ENCODE results near the gene UBA1. TPM values are rescaled to one million over a fixed set of nuclear protein-coding genes. Genes with fewer than 3 reads are reported as not detected.
A peak's percentile ranks its signal among the peaks of the same experiment; 100 is the strongest.

UBA1 gene
- total RNA-seq, 1 donor = 214 TPM

- DNase-seq (ENCODE audit: low read depth) = no peak
- no peak overlapping the region for H3K4me3 ChIP-seq (ENCODE audit: low read depth, low read length)
- TF ChIP-seq, protein P1, sequence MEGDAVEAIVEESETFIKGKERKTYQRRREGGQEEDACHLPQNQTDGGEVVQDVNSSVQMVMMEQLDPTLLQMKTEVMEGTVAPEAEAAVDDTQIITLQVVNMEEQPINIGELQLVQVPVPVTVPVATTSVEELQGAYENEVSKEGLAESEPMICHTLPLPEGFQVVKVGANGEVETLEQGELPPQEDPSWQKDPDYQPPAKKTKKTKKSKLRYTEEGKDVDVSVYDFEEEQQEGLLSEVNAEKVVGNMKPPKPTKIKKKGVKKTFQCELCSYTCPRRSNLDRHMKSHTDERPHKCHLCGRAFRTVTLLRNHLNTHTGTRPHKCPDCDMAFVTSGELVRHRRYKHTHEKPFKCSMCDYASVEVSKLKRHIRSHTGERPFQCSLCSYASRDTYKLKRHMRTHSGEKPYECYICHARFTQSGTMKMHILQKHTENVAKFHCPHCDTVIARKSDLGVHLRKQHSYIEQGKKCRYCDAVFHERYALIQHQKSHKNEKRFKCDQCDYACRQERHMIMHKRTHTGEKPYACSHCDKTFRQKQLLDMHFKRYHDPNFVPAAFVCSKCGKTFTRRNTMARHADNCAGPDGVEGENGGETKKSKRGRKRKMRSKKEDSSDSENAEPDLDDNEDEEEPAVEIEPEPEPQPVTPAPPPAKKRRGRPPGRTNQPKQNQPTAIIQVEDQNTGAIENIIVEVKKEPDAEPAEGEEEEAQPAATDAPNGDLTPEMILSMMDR (IDR thresholded peaks at IDR 0.05; ENCODE audit: insufficient read depth, low read length) = no peak
Observed at GRCh38 chrX:47160781-47161180, 32.8 kb upstream of the UBA1 start.

- DNase-seq (ENCODE audit: low read depth) = no peak
- TF ChIP-seq, protein P1 (IDR thresholded peaks at IDR 0.05; ENCODE audit: insufficient read depth, low read length) = no peak
- H3K4me3 ChIP-seq (ENCODE audit: low read depth, low read length) = no peak overlapping the region
Observed at GRCh38 chrX:47162927-47163583, 30.6 kb upstream of the UBA1 start.

DNA sequence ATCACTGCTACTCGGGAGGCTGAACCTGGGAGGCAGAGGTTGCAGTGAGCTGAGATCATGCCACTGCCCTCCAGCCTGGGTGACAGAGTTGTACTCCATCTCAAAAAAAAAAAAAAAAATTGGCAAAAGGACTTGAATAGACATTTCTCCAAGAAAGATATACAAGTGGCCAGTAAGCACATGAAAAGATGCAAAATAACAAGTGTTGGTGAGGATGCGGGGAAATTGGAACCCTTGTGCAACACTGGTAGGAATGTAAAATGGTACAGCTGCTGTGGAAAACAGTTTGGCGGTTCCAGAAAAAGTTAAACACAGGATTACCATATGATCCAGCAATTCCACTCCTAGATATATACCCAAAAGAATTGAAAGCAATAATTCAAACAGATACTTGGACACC lies 29.2 kb upstream of the UBA1 start:
- TF ChIP-seq, protein P1 (IDR thresholded peaks at IDR 0.05; ENCODE audit: insufficient read depth, low read length) = no peak
- no peak for DNase-seq (ENCODE audit: low read depth)
- H3K4me3 ChIP-seq (ENCODE audit: low read depth, low read length) = no peak overlapping the region

DNA sequence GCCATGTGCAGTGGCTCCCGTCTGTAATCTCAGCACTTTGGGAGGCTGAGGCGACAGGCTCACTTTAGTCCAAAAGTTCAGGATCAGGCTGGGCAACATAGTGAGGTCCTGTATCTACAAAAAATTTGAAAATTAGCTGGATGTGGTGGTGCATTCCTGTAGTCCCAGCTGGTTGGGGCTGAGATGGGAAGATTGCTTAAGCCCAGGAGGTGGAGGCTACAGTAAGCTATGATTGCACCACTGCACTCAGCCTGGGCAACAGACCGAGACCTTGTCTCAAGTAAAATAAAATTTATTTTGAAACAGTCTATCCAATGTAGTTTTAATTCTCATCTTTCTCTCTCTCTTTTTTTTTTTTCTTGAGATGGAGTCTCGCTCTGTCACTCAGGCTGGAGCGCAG lies 27.5 kb upstream of the UBA1 start:
- DNase-seq (ENCODE audit: low read depth) = peak; percentile 49
- no peak overlapping the region for H3K4me3 ChIP-seq (ENCODE audit: low read depth, low read length)
- TF ChIP-seq, protein P1 (IDR thresholded peaks at IDR 0.05; ENCODE audit: insufficient read depth, low read length) = no peak

- DNase-seq (ENCODE audit: low read depth) = no peak
- H3K4me3 ChIP-seq (ENCODE audit: low read depth, low read length) = no peak overlapping the region
- TF ChIP-seq, protein P1 (IDR thresholded peaks at IDR 0.05; ENCODE audit: insufficient read depth, low read length) = no peak
Observed at GRCh38 chrX:47168495-47169073, 25.0 kb upstream of the UBA1 start.

DNA sequence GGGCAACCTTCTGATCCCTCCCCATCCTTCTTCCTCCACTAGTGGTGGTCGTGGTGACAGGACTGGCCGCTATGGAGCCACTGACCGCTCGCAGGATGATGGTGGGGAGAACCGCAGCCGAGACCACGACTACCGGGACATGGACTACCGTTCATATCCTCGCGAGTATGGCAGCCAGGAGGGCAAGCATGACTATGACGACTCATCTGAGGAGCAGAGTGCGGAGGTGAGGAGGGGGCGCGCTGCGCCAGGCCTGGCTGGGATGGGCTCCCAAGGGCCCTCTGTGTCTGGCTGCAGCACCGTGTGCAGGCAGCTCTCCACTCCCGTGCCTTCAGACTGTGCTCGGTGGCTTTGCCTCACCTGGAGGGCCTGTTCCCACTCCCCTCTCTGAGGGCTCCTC lies 24.4 kb upstream of the UBA1 start:
- TF ChIP-seq, protein P1 (IDR thresholded peaks at IDR 0.05; ENCODE audit: insufficient read depth, low read length) = no peak
- H3K4me3 ChIP-seq (ENCODE audit: low read depth, low read length) = no peak overlapping the region
- no peak for DNase-seq (ENCODE audit: low read depth)
